Measurements from ENCODE around the gene ADCY6.
A peak's percentile ranks its signal among the peaks of the same experiment; 100 is the strongest.
"Not testable (repeated sequence)": the region's sequence is repeated elsewhere in the genome, so short reads cannot be mapped to it uniquely, and the experiment has no call there.

ADCY6 gene

DNA sequence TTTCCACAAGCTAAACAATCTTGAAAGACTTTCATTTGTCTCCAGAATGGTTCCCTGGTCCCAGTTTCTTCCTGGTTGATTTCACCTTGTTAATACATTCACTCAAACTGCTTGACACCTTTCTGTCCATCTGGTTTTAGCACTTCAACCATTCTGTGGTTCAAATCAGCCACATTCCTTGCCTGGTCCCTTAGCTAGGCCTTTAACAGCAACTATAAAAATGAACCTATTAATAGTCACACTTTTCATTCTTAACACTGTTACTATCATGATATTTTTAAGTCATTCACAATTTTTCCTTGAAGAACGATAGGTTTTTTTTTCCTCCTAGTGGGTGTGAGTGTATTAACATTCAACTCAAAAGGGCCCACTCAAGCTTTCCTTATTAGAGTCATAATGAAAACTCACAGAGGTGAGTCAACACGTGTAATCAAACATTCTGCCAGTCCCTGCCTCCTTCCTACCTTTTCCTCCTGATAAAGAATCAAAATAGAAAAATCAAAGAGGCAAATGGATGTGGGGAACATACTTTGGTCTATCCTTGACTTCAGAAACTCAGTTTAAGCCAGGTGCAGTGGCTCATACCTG is 38.0 kb downstream of the ADCY6 start:
- DNase-seq (ENCODE audit: low spot score) = no peak

DNA sequence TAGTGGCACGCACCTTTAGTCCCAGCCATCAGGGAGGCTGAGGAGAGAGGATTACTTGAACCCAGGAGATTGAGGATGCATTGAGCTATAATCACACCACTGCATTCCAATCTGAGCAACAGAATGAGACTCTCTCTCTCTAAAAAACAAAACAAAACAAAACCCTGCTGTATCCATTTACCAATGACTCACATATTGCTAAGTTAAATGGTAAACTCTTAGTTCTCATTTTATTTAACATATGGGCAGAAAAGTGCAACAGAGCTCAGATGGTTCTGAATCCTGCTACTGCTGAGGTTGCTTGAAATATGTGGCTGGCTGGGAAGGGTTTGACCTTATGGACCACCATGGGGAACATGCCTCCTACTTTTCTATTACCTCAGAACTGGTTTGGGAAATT is 38.7 kb downstream of the ADCY6 start:
- no peak for DNase-seq (ENCODE audit: low spot score)

DNA sequence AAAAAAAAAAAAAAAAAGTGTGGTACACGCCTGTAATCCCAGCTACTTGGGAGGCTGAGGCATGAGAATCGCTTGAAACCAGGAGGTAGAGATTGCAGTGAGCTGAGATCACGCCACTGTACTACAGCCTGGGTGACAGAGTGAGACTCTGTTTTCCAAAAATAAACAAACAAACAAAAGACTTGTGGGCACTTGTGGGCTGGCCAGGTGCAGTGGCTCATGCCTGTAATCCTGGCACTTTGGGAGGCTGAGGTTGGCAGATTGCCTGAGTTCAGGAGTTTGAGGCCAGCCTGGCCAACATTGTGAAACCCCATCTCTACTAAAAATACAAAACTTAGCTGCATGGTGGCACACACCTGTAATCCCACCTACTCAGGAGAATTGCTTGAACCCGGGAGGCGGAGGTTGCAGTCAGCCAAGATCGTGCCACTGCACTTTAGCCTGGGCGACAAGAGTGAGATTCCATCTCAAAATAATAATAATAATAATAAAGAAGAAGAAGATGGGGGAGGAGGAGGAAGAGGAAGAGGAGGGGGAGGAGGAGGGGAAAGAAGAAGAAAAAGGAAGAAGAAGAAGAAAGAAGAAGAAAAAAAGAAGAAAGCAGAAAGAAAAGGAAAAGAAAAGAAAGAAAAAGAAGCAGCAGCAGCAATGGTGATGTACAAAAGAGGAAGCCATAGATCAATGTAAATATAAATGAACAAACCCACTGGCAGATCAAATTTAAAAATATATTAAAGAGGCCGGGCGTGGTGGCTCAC is 44.5 kb downstream of the ADCY6 start:
- no peak for DNase-seq (ENCODE audit: low spot score)

DNA sequence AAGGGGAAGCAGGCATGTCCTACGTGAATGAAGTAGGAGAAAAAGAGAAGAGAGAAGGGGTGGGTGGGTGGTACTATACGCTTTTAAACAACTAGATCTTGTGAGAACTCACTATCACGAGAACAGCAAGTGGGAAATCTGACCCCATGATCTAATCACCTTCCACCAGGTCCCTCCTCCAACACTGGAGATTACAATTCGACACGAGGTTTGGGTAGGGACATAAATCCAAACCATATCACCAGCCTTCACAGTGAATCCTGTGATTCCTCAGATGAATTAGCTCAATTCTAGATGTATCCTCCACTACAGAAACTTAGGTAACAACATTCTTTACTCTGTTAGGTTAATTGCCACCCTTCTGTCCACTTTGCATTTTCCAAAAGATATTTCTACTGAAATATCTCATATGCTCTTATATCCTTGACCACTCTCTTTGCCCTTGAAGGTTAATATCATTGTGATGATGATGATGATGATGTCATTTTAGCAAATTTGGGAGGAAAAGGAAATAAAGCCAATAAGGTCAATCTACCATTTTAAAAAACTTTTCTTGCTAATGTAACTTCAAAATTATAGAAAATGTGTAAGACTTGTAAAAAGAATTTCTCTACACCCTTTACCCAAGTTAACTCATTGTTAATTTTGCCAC is 49.1 kb downstream of the ADCY6 start:
- no peak for DNase-seq (ENCODE audit: low spot score)

DNA sequence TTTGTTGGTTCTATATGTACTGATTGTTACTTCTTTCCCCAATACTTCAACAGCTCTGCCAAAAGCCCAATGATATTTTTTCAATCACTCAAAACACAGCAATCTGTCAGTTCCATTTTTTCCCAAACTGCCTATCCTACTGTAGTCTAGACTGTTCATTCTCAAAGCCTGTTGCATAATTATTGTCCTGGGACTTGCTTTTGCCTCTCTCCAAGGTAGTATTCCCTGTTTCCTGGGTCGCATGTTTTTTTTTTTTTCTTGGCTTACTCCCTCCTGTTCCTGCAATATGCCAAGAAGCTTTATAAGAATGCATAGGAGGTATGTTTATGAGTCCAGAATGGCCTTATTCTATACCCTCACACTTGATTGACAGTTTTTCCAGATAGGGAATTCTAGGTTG is 52.4 kb downstream of the ADCY6 start:
- no peak for DNase-seq (ENCODE audit: low spot score)

DNA sequence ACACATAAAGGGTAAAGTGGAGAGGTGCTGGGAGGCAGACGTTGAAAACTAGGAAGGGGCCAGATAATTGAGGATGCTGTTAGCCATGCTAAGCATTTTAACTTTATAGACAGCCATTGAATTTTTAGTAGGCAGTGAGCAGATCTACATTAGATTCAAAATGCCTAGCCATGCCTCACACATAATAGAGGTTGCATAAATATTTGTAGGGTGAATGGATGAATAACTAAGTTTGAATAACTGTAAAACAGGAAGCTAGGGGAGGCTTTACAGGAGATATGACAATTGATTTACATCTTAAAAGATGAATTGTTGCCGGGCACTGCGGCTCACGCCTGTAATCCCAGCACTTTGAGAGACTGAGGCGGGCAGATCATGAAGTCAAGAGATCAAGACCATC is 60.1 kb downstream of the ADCY6 start:
- no peak for DNase-seq (ENCODE audit: low spot score)

DNA sequence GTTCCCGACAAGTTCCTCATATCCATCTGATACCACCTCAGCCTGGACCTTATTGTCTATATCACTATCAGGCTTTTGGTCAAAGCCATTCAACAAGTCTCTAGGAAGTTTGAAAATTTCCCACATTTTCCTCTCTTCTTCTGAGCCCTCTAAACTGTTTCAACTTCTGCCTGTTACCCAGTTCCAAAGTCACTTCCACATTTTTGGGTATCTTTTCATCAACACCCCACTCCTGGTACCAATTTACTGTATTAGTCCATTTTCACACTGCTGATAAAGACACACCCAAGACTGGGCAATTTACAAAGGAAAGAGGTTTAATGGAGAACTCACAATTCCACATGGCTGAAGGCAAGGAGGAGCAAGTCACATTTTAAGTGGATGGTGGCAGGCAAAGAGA is 68.2 kb downstream of the ADCY6 start:
- not testable (repeated sequence) for DNase-seq (ENCODE audit: low spot score)

DNA sequence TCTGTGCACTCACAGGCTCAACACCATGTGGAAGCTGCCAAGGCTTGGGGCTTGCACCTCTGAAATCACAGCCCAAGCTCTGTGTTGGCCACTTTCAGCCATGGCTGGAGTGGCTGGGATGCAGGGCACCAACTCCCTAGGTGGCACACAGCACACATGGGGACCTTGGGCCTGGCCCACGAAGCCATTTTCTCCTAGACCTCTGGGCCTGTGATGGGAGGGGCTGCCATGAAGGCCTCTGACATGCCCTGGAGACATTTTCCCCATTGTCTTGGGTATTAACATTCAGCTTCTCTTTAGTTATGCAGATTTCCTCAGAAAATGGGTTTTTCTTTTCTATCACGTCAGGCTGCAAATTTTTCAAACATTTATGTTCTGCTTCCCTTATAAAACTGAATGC is 68.7 kb downstream of the ADCY6 start:
- DNase-seq (ENCODE audit: low spot score) = not testable (repeated sequence)

DNA sequence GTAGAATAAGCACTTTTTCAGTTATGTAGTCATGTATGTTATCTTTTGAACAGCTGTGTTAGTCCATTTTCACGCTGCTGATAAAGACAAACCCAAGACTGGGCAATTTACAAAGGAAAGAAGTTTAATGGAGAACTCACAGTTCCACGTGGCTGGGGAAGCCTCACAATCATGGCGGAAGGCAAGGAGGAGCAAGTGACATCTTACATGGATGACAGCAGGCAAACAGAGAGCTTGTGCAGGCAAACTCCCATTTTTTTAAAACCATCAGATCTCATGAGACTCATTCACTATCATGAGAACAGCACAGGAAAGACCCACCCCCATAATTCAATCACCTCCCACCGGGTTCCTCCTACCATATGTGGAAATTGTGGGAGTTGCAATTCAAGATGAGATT is 69.9 kb downstream of the ADCY6 start:
- not testable (repeated sequence) for DNase-seq (ENCODE audit: low spot score)

DNA sequence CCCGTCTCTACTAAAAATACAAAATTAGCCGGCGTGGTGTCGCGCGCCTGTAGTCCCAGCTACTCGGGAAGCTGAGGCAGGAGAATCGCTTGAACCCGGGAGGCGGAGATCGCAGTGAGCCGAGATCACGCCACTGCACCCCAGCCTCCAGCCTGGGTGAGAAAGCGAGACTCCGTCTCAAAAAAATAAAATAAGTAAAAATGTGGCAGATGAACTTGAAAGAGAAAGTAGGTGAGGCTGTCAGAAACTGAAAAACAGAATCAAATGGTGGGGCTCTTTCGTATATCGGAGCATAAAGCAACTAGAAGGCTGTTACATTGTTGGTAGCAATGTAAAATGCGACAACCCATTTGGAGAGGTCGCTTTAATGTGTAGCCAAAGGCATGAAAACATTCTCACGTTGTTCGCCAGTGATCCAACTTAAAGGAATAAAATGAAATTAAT is 71.6 kb downstream of the ADCY6 start:
- no peak for DNase-seq (ENCODE audit: low spot score)

DNA sequence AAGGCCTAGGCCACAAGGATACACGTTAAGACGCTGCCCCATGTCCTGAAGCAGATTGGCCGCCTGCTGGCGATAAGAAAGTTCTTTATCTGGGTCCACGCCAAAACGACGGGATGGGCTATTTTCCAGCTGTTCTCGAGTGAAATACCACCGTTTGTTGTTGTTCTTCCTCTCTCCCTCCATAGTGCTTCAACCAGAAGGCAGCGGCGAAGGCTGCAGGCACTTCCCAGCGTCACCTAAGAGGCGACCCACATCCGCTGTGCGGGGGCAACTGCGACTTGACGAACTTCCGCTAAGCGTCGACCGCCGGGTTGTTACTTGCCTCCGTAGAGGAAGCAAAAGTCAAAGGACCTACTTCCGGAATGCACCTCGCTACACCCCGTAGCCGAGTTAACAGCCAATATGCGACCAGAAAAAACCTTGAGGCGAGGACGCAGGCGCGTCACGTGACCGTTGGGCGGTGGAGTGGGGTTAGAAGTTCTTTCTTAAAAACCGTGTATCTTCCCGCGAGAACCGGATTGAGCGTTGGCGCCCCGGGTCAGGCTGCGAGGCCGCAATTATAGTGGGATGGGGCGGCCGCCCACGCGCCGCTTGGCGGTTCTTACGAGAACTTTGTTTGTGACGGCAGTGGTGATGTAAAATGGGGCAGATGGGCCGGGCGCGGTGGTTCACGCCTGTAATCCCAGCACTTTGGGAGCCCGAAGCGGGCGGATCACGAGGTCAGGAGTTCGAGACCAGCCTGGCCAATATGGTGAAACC is 72.2 kb downstream of the ADCY6 start, which contains the start of gene CCNT1:
Gene CCNT1 (minus strand): TSS at position 215 of the 759 bp plus-strand sequence. CDS start 32 bp downstream, at position 183.
- peak; percentile 99 for DNase-seq (ENCODE audit: low spot score)

All from CD4-positive, alpha-beta T cell treated with Interleukin-6 at 100 ng/mL for 8 hours (primary cell).